ENCODE data around the gene IGF2BP2. TPM values are rescaled to one million over a fixed set of nuclear protein-coding genes. Genes with fewer than 3 reads are reported as not detected.
A peak's percentile ranks its signal among the peaks of the same experiment; 100 is the strongest.
"Not testable (repeated sequence)": the region's sequence is repeated elsewhere in the genome, so short reads cannot be mapped to it uniquely, and the experiment has no call there.

Gene IGF2BP2
- total RNA-seq, 1 experiment from 2014 or later: 29.2 TPM

DNA sequence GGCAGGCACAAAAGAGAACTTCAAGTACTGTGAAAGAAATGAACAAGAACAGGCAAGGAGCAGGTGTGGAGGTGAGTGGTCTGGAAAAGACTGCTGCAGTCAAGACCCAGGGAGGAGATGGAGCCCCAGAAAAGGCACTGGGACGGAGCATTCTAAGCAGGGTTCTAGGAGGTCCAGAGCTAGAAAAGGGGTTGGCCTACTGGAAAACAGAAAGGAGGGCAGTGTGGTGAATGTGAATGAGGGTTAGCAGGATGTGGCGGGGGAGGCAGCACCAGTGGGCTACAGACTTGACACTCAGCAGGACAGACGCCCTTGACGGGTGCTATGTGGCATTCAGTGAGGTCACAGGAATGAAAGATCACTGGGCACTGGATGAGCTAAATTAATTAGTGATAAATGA, 163.1 kb downstream of the IGF2BP2 start:
- no peak for DNase-seq (ENCODE audit: low read depth)

DNA sequence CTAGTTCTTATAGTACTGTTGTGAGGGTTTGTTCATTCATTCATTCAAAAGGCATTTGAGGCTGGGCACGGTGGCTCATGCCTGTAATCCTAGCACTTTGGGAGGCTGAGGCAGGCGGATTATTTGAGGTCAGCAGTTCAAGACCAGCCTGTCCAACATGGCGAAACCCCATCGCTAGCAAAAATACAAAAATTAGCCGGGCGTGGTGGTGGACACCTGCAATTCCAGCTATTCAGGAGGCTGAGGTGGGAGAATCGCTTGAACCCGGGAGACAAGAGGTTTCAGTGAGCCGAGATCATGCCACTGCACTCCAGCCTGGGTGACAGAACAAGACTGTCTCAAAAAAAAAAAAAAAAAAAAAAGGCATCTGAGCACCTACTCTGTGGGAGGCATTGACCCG, 163.5 kb downstream of the IGF2BP2 start:
- DNase-seq (ENCODE audit: low read depth): not testable (repeated sequence)

DNA sequence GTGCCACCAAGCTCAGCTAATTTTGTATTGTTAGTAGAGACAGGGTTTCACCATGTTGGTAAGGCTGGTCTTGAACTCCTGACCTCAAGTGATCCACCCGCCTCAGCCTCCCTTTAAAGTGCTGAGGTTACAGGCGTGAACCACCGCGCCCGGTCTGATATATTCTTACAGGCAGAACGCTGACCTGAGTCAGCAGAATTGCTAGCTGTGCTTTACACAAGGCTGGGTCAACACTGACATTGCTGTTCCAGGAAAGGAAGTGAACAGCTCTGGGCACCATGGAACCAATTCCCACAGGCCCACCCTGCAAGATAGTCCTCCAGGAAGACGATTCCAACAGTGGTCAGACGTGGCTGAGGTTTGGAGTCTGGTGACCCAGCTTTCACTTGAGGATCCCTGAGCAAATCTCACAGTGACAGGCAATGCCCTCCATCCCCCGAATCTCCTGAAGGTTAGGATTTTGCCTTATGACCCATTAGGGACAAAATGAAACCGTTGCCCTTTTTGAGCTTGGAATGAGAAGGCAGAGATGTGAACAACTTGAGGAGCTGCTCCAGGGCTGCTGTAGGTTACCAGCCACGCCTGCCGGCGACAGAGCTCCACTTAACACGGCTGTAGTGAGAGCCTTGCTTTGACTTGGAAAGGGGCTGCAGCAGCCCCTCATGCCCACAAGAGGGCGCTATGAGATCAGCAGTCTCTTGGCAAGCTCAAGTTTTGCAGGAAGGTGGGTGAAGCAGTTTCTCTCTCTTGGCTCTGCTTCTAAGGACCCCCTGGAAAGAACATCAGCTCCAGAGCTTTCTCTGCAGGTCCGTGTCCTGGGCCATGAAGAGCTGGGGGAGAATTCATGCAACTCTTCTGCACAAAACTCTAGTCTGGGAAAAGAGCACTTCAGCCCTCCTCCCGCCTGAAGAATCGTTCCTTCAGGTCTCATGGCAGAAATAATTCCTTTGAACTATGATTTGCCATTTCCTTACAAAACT, 164.6 kb downstream of the IGF2BP2 start:
- DNase-seq (ENCODE audit: low read depth): peak; percentile 76

DNA sequence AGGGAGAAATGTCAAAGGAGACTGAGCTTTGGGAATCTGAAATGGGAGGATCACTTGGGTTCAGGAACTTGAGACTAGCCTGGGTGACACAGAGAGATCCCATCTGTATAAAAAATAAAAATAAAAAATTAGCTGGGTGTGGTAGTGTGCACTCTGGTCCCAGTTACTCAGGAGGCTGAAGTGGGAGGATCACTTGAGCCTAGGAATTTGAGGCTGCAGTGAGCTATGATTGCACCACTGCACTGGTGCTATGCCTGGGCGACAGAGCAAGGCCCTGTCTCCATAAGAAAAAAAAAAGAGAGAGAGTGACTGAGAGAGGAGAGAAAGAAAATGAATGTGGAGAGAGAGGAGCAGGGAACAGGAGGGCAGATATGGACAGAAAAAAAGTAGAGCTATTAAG, 165.9 kb downstream of the IGF2BP2 start:
- DNase-seq (ENCODE audit: low read depth): no peak

DNA sequence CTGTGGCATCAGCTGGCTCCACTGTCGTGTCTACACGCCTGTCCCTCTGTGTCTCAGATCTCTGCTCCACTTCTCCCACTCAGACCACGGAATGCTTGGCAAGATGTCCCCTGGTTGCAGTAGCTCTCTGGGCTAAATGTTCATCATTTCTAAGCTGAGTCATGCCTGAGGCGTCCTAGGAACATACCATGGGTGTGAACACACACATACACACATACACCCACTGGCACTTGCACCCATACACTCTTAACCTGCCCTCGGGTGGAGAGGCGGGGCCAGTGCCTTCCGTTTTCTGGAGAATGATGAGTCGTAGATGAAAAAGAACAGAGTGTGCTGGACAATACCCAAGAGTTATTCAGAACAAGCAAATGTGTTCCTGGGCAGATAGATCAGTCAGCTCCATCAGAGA, 166.3 kb downstream of the IGF2BP2 start:
- peak; percentile 95 for DNase-seq (ENCODE audit: low read depth)

DNA sequence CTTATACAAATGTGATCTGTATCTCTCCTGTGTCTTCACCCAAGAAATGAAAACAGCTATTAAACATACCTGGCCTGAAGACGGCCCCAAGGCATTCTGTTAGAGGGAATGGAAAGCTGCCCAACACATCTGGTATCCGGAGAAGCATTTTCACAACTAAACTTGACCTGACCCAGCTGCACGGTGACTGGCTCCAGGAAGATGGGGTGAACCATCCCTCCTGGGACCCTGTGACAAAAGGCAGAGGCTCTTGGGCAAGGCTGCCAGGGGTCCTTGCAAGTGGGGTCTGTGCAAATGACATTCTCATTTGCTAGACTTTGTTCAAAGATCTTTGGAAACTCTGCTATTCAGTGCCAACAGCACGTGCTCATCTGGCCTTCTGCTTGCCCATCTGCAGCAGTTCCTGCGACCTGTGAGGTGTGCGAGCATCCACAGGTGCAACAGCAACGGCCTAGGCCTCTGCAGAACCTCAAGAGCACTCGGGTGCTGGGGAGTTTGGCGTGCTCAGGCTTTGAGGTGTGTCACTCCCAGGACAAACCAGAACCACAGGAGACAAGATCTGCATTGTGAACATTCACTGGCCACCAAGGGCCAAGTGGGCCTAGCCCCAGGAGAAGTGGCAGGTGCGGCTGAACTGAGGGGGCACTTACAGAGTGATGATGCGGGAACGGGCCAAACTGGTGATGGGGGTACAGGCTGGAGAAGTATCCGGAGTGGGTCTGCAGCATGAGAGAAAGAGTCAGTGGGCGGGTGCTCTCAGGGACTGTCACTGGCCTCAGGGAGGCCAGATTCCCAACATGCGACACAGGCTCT, 166.9 kb downstream of the IGF2BP2 start:
- no peak for DNase-seq (ENCODE audit: low read depth)

DNA sequence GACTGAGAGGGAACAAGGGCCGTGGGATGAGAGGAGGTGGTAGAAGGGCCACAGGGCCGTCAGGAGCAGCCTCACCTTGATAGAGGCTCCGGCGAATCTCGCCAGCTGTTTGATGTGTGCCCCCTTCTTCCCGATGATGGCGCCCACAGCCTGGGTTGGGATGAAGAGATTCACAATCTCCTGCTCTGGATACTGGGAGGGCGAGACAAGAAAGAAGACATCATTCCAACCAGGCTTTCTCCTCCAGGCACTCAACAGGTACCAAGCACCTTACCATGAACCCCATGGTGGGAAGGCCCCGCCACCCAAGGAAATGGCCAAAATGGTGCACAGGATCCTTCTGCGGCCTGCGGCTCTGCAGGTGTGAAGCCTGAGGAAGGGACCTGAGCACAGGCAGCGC, 167.6 kb downstream of the IGF2BP2 start:
- DNase-seq (ENCODE audit: low read depth): no peak

DNA sequence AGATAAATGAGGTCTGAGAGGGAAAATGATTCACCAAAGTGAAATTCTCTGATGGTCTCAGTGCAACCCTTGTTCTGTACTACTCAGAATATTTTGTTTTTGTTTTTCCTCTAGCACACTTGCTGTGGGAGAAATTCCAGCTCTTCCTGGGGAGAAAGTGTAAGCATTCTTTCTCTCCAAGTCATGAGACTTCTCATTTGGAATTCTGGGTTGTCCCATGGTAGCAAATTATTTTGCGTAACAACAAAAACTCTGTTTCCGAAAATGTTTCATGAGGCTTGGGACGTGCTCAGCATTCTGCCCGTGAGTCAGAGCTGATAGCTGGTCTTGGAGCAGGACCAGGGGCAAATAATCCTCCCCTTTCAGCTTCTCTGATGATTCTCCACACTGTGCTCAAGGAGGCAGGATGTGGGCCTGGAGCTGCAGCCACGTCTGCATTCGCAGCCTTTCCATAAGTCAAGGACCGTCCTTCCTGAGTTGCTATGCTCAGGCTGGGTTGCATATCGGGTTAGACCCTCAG, 168.5 kb downstream of the IGF2BP2 start:
- peak; percentile 95 for DNase-seq (ENCODE audit: low read depth)

DNA sequence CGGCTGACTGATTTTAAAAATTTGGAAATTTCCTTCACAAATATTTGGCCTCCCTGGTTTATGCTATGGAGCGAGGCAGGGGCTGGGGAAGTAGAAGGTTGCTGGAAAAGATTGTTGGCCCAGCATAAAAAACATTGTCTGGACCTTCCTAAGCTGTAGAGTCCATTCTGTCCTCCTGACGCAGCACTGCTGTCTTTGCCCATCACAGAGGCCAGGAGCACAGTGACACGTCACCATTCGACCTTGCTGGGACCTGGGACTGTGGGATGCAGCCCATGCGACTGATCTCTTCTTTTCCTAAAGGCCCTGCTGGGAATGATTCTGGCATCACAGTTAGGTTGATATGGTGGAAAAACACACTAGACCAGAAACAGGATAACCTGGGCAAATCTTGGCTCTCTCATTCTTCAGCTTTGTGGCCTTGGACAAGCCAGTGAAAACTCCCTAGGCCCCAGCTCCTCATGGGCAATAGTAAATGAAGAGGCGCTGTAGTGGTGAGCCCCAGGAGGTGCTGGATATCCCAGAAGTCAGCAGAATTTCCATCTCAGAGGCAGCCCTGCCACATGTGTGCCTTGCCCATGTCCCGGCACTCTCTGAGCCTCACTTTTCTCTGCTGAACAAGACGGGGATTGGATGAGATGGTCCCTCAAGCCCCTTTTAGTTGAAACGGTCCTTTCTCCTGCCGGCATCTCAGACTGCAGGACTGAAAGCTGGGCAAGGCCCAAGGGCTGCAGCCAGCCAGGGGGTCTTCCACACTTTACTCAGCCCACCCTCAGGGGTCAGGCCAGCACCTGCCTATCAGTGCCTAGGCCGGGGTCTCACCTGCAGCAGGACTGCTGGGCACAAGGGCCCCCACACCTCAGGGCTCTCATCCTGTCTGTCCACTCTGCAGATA, 169.2 kb downstream of the IGF2BP2 start:
- no peak for DNase-seq (ENCODE audit: low read depth)

DNA sequence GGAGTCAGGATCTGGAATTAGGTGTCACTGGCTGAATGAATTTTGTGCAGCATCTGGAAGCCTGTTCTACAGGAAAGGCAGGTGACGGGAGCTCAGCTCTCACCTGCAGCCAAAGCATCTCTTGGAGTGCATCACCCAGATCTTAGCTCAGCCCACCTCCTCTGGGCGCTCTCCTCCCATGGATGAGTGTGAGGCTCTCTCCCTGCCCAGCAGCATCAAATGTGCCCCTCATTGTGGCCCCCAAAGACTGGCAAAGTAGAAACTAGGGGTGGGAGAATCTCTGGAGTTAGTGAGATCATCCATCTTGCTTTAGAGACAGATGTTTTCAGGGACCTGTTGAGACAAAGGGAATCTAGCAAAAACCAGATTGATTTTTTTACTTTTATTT, 170.1 kb downstream of the IGF2BP2 start:
- no peak for DNase-seq (ENCODE audit: low read depth)

DNA sequence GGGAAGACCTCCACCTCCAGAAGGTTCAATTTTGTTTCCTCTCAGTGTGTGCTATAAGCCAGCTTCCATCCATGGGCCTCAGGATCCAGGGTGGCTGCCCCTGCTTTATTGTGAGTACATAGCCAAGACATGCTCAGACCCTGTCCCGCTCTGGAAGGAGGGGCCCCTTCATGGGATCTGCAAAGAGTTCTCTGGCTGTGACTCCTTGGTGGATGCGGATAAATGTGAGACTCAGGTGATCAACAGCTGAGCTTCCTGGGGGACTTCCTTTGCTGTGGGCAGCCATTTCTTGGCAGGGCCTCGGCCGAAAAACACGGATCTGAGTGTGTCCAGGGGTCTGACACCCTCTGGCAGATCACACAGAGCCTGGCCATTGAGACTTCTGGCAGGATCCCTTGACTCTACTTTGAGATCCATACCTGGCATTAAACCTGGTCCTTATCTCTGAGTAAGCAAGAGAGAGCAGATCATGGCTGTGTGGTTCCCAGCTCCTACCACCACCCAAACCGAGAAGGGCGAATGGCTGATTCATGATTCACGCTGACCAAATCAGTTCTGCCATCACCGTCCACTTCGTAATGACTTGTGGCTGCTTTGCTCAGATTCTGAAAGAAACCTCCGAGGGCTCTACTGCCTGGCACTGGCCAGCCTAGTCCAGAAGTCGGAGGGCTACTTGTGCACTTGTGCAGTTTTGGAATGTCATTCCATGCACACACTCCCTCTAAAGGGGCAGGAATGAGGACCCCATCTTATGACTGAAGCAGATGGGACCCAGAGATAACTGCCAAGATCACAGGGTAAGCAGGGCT, 170.7 kb downstream of the IGF2BP2 start:
- no peak for DNase-seq (ENCODE audit: low read depth)

DNA sequence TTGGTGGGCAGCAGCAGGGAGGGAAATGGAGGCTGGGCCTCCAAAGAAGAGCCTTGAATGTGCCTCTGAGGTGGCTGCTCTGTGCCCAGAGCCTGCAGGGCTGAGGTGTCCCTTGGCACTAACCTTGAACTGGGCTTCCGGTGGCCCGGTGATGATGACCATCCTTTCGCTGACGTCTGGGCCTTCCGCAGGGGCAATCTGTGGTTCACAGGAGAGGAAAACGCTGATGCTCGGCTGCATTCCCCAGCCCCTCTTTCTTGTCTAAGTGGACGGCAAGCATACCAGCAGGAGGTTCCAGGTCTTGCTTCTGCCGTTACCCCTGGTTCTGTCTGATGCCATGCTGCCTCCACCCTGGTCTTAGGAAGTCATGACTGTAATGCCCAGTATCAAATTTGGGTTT, 172.9 kb downstream of the IGF2BP2 start:
- DNase-seq (ENCODE audit: low read depth): no peak

DNA sequence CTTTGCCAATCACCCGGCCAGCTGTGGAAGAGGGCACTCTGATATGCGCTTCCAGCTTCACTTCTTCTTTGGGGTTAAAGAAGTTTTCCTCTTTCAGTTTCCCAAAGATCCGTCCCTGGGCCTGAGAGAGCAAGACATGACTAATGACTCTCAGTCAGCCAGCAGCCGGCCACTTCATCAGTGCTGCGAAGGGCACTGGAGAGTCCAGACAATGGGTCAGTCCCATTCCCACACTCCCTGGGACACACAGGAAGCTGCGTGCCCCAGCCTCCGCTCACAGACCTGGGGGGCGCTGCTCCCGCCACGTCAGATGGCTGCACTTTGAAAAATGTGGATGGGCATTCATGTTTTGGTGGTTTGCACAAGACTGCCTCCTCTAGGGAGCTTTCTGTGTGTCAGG, 175.4 kb downstream of the IGF2BP2 start:
- DNase-seq (ENCODE audit: low read depth): no peak

DNA sequence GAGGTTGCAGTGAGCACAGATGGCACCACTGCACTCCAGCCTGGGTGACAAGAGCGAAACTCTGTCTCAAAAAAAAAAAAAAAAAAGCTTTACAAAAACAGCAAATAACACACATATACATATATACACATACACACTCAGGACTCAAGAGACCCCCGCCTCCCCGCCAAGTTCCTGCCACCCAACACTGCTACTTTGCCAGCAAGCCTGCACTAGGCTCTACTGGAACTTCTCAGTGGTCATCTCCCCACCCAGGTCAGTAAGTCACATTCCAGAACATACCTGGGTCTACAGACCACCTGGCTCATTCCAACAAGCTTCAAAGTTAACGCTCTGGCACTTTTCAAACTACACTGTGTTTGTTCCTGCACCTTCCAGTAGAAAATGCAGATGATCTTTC, 176.4 kb downstream of the IGF2BP2 start:
- DNase-seq (ENCODE audit: low read depth): no peak

DNA sequence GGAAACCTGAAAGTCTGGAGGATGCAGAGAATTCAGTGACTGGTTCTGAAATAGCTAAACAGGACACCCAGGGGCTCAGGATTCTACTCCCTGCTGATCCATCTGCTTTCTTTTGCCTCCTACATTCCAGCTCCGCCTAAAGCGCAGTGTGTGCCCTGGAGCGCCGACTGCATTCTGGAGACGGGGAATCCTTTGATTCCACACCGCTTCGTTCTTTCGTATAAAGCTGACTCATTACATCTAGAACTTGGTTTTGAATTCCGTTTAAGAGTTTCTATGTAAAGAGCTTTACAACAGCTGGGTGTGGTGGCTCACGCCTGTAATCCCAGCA, 177.0 kb downstream of the IGF2BP2 start:
- no peak for DNase-seq (ENCODE audit: low read depth)

DNA sequence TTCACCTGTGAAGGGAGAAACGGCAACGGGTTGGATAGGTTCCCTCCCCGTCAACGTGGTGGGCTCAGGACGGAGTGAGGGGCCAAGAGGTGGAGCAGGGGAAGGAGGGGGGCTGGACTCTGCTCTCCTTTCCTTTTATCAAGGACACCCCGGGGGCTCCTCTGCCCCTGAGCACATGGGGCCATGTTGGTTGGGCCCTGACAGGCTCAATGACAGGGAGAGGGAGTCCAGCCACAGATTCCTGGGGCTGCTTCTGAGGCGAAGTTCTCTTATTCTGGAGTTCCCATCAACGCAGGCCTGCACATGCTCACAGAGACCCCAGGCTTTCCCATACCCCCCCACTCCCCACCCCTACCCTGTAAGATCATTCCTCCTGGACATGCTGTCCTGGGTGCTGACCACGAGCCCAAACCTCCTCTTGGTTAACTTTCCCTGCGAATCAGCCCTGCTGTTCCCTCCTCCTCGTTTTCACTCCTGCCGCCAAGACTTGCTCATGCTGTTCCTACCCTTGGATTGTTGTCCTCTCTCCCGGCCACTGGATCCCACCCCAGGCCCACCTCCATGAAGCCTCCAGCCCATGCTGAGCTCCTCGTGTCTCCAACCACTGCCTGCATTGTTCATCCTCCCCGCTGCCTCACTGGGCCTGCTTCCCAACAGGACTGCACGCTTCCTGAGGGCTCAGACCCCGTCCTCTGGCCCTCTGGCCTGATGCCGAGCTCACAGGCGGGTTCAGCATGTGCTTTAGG, 177.5 kb downstream of the IGF2BP2 start:
- no peak for DNase-seq (ENCODE audit: low read depth)

DNA sequence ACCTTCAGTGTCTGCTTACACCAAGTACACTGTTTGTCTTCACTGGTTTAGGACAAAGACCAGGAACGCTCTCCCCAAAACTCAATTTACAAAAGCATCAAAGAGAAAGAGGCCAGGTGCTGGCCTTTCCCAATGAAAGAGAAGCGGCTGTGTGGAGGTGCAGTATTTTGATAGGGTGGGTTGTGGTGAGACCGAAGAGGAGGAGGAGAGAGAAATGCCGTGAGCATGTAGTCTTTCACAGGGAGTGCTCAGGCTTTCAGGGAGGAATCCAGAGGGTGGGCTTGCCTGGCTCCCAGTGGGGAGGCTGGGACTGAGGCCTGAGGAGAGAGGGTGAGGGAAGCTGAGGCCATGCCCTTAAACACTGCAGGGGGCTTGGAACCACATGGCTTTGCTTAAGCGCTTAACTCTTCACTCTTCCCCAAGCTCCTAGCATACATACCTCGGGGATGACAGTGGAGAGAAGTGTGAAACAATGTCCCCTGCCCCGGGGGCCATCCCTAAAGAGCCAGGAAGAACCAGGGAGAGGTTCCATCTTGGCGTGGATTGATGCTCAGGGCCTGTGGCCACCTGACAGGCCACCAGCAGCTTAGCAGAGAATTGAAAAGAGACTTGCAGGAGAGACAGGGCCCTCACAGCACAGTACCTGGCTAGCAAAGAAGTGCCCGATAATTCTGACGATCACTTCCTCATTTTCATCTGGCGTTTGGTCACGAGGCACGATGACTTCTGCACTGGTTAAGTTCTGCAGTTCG, 178.3 kb downstream of the IGF2BP2 start:
- DNase-seq (ENCODE audit: low read depth): no peak

DNA sequence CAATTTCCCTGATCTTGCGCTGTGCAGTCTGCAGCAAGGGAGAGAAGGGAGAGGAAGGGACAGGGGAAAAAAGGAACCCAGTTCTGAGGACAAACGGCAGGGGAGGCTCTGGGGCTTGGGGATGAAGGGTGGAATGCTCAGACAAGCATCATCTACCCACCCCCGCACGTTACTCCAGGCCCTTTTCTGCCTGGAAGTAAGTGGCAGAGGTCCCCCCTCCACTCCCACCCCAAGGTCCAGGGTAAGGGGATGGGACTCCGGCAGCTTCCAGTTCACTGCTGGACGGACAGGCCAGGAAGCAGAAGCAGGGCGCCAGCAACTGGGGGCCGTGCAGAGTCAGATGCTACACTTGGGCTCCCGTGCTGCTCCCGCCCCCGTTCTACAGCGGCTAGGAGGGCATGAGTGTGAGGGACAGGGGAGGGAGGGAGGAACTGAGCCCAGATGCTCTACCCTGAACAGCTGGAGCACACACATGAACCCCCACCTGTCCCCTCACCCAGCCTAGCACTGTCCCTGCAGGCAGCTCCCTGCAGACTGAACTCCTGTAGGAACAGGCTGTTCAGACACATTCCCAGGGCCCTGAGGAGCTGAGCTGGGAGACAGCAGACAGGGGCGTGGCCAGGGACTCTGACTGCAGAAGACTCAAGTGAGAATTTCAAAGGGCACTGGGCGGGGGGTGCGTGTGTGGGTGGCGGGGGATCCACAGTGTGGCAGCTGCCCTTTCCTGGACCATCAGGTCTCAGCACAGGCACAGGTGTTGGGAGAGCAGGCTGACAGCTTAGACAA, 179.1 kb downstream of the IGF2BP2 start:
- no peak for DNase-seq (ENCODE audit: low read depth)

DNA sequence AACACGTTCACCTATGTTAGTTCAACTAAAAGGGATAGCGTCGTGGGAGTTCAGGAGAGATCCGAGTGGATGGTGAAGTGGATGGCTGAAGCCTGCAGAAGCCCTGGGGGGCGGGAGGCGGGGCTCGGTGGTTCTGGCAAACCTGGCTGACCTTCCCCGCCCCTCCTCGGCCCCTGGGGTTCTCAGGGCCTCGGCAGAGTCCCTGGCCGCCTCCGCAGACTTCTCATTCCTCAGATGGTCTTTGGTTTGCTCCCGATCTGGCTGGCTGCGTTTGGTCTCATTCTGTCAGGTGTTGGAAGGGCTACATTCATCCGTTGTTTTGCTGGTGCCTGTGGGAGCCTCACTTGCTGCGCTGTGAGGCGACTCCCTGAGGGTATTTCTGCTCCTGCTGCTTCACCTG, 179.7 kb downstream of the IGF2BP2 start:
- DNase-seq (ENCODE audit: low read depth): not testable (repeated sequence)
